HepG2 (cell line): ENCODE results near the gene SMC1B. TPM values are rescaled to one million over a fixed set of nuclear protein-coding genes. Genes with fewer than 3 reads are reported as not detected.

Experiments used
- ARID2 ChIP-seq: sonication (generic); formaldehyde crosslinking; IDR thresholded peaks from 2 replicates; pipeline ENCODE4 v1.8.1; 2022; ENCODE audit warnings: mild to moderate bottlenecking, missing genetic modification reagents, borderline replicate concordance
- ARNTL ChIP-seq: sonication (generic); formaldehyde crosslinking; IDR thresholded peaks from 2 replicates; pipeline ENCODE4 v1.4.0; 2020; ENCODE audit warnings: mild to moderate bottlenecking, missing genetic modification reagents
- ATF2 ChIP-seq: sonication (generic); formaldehyde crosslinking; IDR thresholded peaks from 2 replicates; pipeline ENCODE4 v1.4.0; 2020; ENCODE audit warnings: missing genetic modification reagents
- CREBL2 ChIP-seq: sonication (generic); formaldehyde crosslinking; IDR thresholded peaks from 2 replicates; pipeline ENCODE4 v1.8.1; 2023; ENCODE audit warnings: missing genetic modification reagents, mild to moderate bottlenecking, borderline replicate concordance
- FOXK2 ChIP-seq: fragments of 450-650 bp; IDR thresholded peaks from 2 replicates; pipeline ENCODE4 v1.6.1; 2016
- GLI4 ChIP-seq: sonication (generic); formaldehyde crosslinking; IDR thresholded peaks from 2 replicates; pipeline ENCODE4 v1.5.1; 2020; ENCODE audit warnings: missing genetic modification reagents, mild to moderate bottlenecking, moderate library complexity, borderline replicate concordance
- HNRNPUL1 ChIP-seq: fragments of 200-400 bp; formaldehyde crosslinking; IDR thresholded peaks from 2 replicates; pipeline ENCODE4 v1.6.1; 2017; ENCODE audit warnings: low read depth, mild to moderate bottlenecking, low read length, moderate library complexity
- KDM6A ChIP-seq: IDR thresholded peaks from 2 replicates; pipeline ENCODE4 v1.6.1; 2016; ENCODE audit warnings: low read depth
- KMT2A ChIP-seq: sonication (generic); formaldehyde crosslinking; IDR thresholded peaks from 2 replicates; pipeline ENCODE4 v1.4.0; 2020; ENCODE audit warnings: missing genetic modification reagents
- LBX2 ChIP-seq: sonication (generic); formaldehyde crosslinking; IDR thresholded peaks from 2 replicates; pipeline ENCODE4 v1.5.0; 2020; ENCODE audit warnings: missing genetic modification reagents, mild to moderate bottlenecking, borderline replicate concordance
- SNAPC5 ChIP-seq: sonication (generic); formaldehyde crosslinking; IDR thresholded peaks from 2 replicates; pipeline ENCODE4 v1.8.1; 2023; ENCODE audit warnings: mild to moderate bottlenecking, missing genetic modification reagents, borderline replicate concordance
- SSRP1 ChIP-seq: IDR thresholded peaks from 2 replicates; pipeline ENCODE4 v1.6.1; 2016; ENCODE audit warnings: control low read depth
- TRIM24 ChIP-seq: sonication (generic); formaldehyde crosslinking; IDR thresholded peaks from 2 replicates; pipeline ENCODE4 v1.8.0; 2022; ENCODE audit warnings: mild to moderate bottlenecking, missing genetic modification reagents
- WIZ ChIP-seq: sonication (generic); formaldehyde crosslinking; IDR thresholded peaks from 2 replicates; pipeline ENCODE4 v1.5.1; 2020; ENCODE audit warnings: mild to moderate bottlenecking, missing genetic modification reagents
- ZMAT5 ChIP-seq: sonication (generic); formaldehyde crosslinking; IDR thresholded peaks from 2 replicates; pipeline ENCODE4 v1.5.0; 2020; ENCODE audit warnings: mild to moderate bottlenecking, low read depth, missing genetic modification reagents, borderline replicate concordance
- ZNF142 ChIP-seq: sonication (generic); formaldehyde crosslinking; IDR thresholded peaks from 2 replicates; pipeline ENCODE4 v1.4.0; 2020; ENCODE audit warnings: missing genetic modification reagents
- ZNF224 ChIP-seq: sonication (generic); formaldehyde crosslinking; IDR thresholded peaks from 2 replicates; pipeline ENCODE4 v1.5.0; 2020; ENCODE audit warnings: mild to moderate bottlenecking, missing genetic modification reagents
- ZNF567 ChIP-seq: sonication (generic); formaldehyde crosslinking; IDR thresholded peaks from 2 replicates; pipeline ENCODE4 v1.8.1; 2023; ENCODE audit warnings: mild to moderate bottlenecking, missing genetic modification reagents, borderline replicate concordance
- ZNF7 ChIP-seq: IDR thresholded peaks from 2 replicates; pipeline ENCODE4 v1.6.1; 2016; ENCODE audit warnings: missing biosample characterization, missing genetic modification reagents
- ZNF724P ChIP-seq: sonication (generic); formaldehyde crosslinking; IDR thresholded peaks from 2 replicates; pipeline ENCODE4 v1.8.0; 2022; ENCODE audit warnings: missing genetic modification reagents, borderline replicate concordance
- ZNF768 ChIP-seq: sonication (generic); formaldehyde crosslinking; IDR thresholded peaks from 2 replicates; pipeline ENCODE4 v1.4.0; 2020; ENCODE audit warnings: missing genetic modification reagents
- ZSCAN20 ChIP-seq: sonication (generic); formaldehyde crosslinking; IDR thresholded peaks from 2 replicates; pipeline ENCODE4 v1.4.0; 2020; ENCODE audit warnings: missing genetic modification reagents, mild to moderate bottlenecking, borderline replicate concordance
- polyA plus RNA-seq, 8 experiments: library from polyadenylated mRNA; depleted of rRNA in 3 of 8; stranded (reverse) in 7 of 8; unstranded in 1 of 8; fragments of >200 nt; fragmentation: Illumina TruSeq in 4 of 8; extraction: Trizol in 4 of 8; gene quantifications; 2 replicates each; pipeline versions ENCODE4 v1.2.1 to v1.2.3, GENCODE V29; 2011 to 2016; ENCODE audit warnings: low read depth in 4 of 8, missing spikeins in 1 of 8, mixed read lengths in 1 of 8; ENCODE audit not compliant: insufficient read depth in 1 of 8
- total RNA-seq, 5 experiments: library from RNA; depleted of rRNA; stranded (reverse); fragments of >200 nt; fragmentation: Illumina TruSeq; extraction: Trizol; gene quantifications; 2 replicates each; pipeline ENCODE4 v1.2.3, GENCODE V29; 2016; ENCODE audit warnings: low read depth in 1 of 5

The SMC1B gene
- total and polyA plus RNA-seq, 2 of the 13 experiments (the other 11 are each of a cell fraction or from before 2014, with no cell fraction given): not detected

GRCh38 chr22:45309422-45310227 is 103.8 kb downstream of the SMC1B start, which contains the start of gene FAM118A (continued):
- no peak for TF ChIP-seq ZNF567
- TF ChIP-seq KMT2A (CRISPR knock-in tag): peak; percentile 43
- no peak for TF ChIP-seq GLI4 (CRISPR knock-in tag)
- TF ChIP-seq WIZ: no peak
- no peak for TF ChIP-seq ARNTL (CRISPR knock-in tag)
- TF ChIP-seq CREBL2: no peak
- no peak for TF ChIP-seq KDM6A (CRISPR knock-in tag)
- TF ChIP-seq SSRP1: no peak
- TF ChIP-seq ATF2: peak; percentile 76
- TF ChIP-seq ZNF7 (CRISPR knock-in tag): no peak
- TF ChIP-seq TRIM24 (CRISPR knock-in tag): no peak
- TF ChIP-seq ZNF724P (CRISPR knock-in tag): no peak
- TF ChIP-seq ZNF224 (CRISPR knock-in tag): no peak
- TF ChIP-seq ZMAT5: no peak
- TF ChIP-seq ZNF142 (CRISPR knock-in tag): peak; percentile 24; the same call in 1 of the 2 replicates
- TF ChIP-seq ZSCAN20 (CRISPR knock-in tag): peak; percentile 38; the same call in 1 of the 2 replicates
- TF ChIP-seq SNAPC5 (CRISPR knock-in tag): 0 out of 2 replicates have a peak, but pooled peaks have one; percentile 61
- no peak for TF ChIP-seq HNRNPUL1
- no peak for TF ChIP-seq LBX2 (CRISPR knock-in tag)
- TF ChIP-seq ZNF768 (CRISPR knock-in tag): peak; percentile 79
- TF ChIP-seq FOXK2: no peak
- peak; percentile 90 for TF ChIP-seq ARID2 (CRISPR knock-in tag)
